HPDE6-E6E7 (cell line): ENCODE results near the gene CHRND.

ENCODE experiments used
- DNase-seq: peaks from one replicate; pipeline ENCODE4 v3.0.0; 2011; ENCODE audit warnings: missing footprints; ENCODE audit errors: extremely low spot score

CHRND gene

DNA sequence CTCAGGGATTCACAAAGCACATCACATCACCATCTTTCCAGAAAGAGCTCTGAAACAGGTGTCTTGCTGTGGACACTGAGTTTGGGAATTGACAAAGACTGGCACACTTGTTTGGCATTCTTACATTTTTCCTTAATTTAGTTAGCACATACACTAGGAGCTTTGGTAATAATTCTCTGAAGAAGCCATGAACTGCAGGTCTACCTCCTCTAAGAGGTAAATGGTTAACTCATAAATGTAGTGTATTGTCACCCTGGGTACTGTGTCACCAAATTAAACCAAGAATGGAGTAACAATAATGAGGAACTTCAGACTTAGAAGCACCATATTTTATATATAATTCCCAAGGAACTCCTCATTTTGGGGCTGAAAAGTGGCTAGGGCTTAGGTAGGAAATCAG is 47.1 kb downstream of the CHRND start:
- DNase-seq = no peak

DNA sequence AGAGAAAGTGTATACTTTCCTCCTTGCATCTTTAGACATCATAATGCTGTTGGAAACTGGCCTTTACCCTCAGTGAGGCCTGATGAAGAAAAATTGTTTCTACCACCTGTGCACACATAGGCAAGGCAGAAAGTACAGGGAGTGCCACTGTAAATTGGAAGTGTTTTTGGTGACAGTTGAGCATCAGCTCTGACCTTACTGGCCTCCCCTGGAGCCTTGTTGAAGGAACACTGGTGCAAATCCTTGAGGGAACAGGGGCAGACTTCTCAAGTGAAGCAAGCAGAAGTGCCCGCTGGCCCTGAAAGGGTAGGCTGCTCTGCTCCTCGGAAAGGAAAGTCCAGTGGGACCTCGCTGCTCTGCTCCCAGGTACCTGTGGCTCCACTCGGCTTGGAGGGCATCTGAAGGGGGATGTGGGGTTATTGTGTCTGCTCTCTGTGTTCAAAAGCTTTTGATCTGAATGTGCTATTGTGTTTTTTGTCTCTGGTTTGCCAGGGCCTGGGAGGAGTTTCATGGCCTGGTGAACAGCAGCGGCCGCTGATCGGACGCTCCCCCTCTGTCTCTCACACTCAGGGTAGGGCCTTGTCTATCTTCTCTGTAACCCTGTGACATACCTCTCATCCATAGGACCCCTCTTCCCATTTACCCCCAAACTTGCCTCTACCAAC is 47.9 kb downstream of the CHRND start:
- no peak for DNase-seq

DNA sequence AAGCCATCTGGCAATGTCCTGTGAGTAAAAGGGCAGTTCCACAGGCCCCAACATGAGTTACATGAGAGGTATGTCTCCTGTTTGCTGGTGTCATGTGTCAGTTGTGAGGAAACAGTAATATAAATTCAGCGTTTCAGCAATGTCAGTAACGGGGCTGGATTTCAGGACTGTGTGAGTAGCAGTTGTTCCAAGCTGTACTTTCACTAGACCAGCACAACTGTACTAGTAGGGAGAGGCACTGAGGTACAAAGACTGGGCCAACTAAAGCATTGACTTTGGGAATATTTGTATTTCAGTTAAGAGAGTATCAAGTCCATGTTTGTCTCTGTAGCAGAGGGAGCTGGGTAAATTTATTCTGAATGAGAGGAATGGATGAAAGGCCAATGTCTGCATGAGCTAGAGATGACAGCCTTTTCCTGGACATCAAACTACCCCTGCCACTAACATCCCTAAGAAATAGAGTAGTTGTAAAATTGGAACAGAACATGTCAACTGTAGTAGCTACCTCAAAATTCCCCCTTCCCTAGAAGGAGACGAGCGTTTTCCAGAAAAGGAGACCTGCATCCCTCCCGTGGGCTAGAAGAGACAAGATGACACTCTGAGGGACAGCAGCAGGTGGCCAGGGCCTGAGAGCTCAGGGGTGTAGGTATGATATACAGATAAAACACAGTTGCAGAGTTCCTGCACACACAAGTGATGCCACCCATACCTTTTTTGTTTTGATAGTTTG is 48.9 kb downstream of the CHRND start:
- peak; percentile 61 for DNase-seq

DNA sequence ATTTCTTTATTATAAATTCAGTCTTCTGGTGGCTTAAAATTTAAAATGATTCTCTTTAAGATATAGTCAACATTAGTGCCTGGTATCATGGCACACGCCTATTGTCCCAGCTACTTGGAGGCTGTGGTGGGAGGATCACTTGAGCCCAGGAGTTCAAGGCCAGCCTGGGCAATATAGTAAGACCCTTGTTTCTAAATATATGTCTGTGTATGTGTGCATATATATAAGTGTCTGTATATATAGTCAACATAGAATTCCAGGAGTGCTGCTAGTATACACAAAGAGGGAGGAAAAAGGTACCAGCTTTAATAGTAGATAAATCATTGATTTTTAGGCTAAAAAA is 49.4 kb downstream of the CHRND start:
- no peak for DNase-seq

DNA sequence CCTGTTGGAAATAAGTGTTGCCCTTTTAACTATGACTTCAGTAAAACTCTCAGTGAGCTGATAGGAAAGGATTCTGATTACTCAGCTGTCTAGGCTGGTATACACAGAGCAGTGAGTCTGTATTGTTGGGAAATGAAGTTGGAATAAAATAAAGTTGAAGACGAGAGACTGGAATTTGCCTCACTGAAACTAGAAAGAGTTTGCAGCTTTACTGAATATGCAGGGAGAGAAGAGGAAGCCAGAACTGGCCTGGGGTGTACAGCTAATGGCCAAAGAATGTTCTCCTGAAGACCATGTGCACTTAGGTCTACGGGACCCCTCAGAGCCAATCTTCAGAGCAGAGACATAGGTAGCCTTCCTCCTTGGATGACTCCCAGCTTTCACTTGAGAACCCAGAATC is 51.0 kb downstream of the CHRND start:
- DNase-seq = no peak

DNA sequence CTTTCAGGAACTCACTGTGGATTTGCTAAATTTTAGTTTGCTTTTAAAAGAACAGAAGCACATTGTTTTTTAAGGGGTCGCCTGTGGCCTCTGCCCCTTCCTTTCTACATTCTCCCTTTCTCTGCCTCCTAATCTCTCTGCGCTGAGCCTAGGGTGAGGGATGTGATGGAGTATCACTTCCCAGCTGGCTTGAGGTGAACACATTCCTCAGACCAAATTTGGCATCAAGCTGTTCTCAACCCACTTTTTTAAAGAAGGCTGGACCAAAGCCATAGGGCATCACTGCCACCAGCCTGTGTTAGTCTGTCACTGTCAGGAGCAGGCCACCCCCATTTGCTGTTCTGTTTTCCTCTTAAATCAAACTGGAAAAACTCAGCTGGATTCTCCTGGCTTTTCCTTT is 51.9 kb downstream of the CHRND start:
- no peak for DNase-seq

DNA sequence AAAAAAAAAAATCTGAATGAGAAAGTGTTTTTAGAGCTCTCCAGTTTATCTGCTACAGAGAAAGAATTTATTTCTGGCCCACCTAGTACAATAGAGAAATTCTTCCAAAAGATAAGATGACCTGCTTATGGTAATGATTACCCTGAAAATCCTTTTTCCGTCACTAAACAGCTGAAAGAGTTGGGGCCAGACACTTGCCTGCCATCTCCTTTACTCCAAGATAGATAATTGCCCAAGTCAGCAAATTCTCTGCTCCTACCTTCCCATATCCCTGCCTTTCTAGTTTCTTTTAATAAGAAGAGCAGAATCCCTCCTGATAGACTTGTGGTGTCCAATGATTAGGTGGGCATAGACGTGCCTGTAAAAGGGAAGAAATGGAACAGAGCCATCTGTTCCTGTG is 52.7 kb downstream of the CHRND start:
- no peak for DNase-seq

DNA sequence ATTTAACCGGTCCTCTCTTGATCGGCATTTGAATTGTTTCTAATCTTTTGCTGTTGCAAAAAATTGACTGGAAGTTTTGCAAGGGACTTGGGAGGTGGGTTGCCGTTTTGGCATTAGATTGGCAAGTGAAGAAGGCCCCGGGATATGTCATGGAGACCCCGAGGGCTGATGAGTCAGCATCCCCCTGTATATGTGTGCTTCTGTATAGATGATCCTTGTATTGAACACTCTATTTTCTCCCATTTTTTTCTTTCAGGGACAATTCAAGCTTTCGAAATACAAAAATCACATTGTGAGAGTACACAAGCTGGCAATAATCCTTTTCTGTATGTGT is 54.7 kb downstream of the CHRND start:
- no peak for DNase-seq

DNA sequence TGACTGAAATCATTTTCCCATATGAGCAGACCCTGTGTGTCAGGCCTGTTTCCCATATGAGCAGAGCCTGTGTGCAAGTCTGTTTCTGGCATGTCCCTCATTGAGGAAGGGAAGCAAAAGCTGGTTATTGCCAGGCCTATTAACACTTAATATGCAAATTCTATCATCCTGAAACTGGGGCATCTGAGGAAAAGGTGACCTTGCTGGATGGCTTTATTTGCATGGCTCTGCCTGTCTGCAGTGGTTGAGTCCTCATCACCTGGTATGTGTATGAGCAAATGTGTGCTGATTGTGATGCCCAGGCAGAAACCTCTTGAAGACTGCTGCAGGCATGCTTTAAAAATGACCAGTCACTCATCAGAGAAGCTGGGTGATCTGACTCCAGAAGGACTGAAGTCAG is 55.8 kb downstream of the CHRND start:
- no peak for DNase-seq

DNA sequence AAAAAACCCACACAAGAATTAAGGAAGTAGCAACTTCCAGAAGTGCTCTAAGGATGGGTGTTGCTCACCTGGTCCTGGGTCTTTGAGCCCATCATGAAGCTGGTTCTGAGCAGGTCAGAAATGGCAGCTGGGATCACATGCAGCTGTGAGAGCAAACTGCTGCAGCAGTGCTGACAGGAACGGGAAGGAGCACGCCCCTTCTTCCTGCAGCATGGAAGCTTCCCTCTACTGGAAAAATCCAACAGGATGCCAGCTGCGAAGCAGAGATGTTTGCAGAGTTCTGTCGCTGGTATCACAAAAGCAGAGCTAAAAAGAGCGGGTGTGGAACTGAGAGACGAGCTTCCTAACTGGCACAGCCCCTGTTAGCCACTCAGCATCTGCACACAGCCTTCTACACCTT is 58.3 kb downstream of the CHRND start:
- no peak for DNase-seq
